ENCODE results near the gene ZDHHC11B. TPM values are rescaled to one million over a fixed set of nuclear protein-coding genes. Genes with fewer than 3 reads are reported as not detected.

Gene ZDHHC11B
- total RNA-seq, 2 donors from 2014 or later: 0.75 to 1.3 TPM

DNA sequence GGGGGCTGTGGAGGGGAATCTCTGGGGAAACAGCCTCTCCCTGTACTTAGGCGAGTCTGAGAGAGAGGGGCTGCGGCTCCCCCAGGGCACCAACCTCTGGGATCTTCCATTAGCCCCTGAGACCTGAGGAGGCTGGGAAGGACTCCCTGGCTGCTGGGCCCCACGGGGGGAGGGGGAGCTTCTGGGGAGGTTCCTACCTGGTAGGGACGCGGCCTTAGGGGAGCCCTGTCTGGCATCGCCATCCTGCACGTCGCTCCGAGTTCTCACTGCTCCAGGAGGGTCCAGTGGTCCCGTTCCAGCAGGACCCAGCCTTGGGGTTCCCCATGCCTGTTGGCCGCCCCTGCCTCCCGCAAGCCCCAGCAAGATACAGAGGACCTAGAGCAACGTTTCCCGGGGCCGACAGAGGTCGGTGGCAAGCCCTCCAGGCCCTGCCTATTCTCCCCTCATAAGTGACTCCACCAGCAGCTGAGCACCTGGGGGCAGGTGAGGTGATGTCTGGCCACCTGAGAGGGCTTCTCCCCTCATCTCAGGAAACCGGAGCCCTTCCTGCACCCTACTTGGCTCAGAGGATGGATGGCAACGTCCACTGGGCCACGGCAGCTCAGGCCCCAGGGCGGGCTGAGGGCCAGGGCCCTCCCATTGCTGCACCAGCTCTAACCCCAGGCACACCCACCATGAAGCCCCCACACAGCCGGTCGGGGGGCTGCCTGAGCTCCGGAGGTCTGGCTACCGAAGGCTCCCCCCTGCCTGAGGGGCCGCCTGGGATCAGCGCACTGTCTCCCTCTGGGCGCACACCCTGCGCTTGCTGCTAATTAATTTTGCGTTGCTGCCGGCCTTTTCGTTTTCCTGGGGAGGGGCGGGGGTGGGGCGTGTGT is 113.9 kb downstream of the ZDHHC11B start:
- no peak for TF ChIP-seq CTCF (conservative IDR thresholded peaks at IDR 0.05)
- Histone ChIP-seq H3K4me1 (ENCODE audit: control insufficient read depth, insufficient read depth, low read length) (peaks cover 13% of the 10 kb centered on the region), H3K4me3 (ENCODE audit: low read length) (no peak overlapping the region), H3K9me3 (ENCODE audit: control insufficient read depth, low read length) (no peaks in the 10 kb centered on the region), H3K9ac (ENCODE audit: extremely low read depth, low read length, poor library complexity, severe bottlenecking) (no peak overlapping the region), H3K27me3 (ENCODE audit: control insufficient read depth, insufficient read depth, low read length, poor library complexity, severe bottlenecking) (peaks cover 10% of the 10 kb centered on the region), H3K27ac (ENCODE audit: low read depth, low read length) (no peak overlapping the region), H3K36me3 (ENCODE audit: control insufficient read depth, insufficient read depth, low read length) (peaks cover 11% of the 10 kb centered on the region)
- Mint-ChIP-seq H3K27ac (no peak overlapping the region), H3K9me3 (no peaks in the 10 kb centered on the region), H3K4me3 (no peak overlapping the region), H3K27me3 (ENCODE audit: insufficient read depth) (peaks cover 14% of the 10 kb centered on the region), H3K4me1 (peaks cover 6% of the 10 kb centered on the region), H3K36me3 (ENCODE audit: low read depth) (peaks cover 13% of the 10 kb centered on the region)
- 86 to 92% methylated on average over 7 to 33 of the region's 33 CpGs for WGBS, 2 experiments (ENCODE audit: insufficient coverage in 1 of 2, insufficient read length in 1 of 2)
- no peak for DNase-seq

DNA sequence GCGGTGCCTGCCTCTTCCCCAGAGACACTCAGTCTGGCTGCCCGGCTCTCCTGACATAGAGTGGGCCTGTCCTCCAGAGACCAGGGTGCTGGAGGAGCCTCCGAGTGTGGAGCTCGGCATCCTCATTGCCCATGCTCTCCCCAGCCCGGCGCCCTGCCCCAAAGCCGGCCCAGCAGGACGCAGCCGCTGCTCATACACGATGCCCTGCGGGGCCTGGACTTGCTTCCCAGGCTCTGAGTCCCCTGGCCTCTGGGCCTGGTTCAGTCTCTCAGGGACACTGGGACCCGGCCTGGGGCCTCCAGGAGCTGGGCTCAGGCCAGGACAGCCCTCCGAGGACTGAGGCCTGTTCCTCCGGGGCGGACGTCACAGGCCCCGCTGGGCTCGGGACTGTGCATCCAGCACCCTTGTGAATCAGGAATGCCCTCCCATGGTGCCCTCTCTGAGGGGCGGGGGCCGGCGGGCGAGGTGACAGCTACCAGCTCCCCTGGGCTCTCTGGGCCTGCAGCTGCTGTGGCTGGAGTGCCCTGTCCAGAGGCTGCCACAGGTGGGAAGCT is 114.6 kb downstream of the ZDHHC11B start:
- H3K9ac ChIP-seq (ENCODE audit: extremely low read depth, low read length, poor library complexity, severe bottlenecking): no peak overlapping the region
- H3K27me3 ChIP-seq (ENCODE audit: control insufficient read depth, insufficient read depth, low read length, poor library complexity, severe bottlenecking): peaks cover 10% of the 10 kb centered on the region

More for the DNA sequence above, 114.6 kb downstream of the ZDHHC11B start:
- no peak overlapping the region for H3K4me3 ChIP-seq (ENCODE audit: low read length)
- no peaks in the 10 kb centered on the region for H3K9me3 ChIP-seq (ENCODE audit: control insufficient read depth, low read length)
- H3K36me3 Mint-ChIP-seq (ENCODE audit: low read depth): peaks cover 15% of the 10 kb centered on the region
- H3K9me3 Mint-ChIP-seq: no peaks in the 10 kb centered on the region
- peaks cover 13% of the 10 kb centered on the region for H3K27me3 Mint-ChIP-seq (ENCODE audit: insufficient read depth)
- H3K36me3 ChIP-seq (ENCODE audit: control insufficient read depth, insufficient read depth, low read length): peaks cover 11% of the 10 kb centered on the region
- H3K4me3 Mint-ChIP-seq: no peak overlapping the region
- H3K4me1 ChIP-seq (ENCODE audit: control insufficient read depth, insufficient read depth, low read length): peaks cover 13% of the 10 kb centered on the region
- DNase-seq: no peak
- H3K27ac Mint-ChIP-seq: no peak overlapping the region
- 86 to 90% methylated on average over 19 to 22 of the region's 22 CpGs for WGBS, 2 experiments (ENCODE audit: insufficient coverage in 1 of 2, insufficient read length in 1 of 2)
- no peak for TF ChIP-seq CTCF (conservative IDR thresholded peaks at IDR 0.05)
- H3K4me1 Mint-ChIP-seq: peaks cover 6% of the 10 kb centered on the region
- no peak overlapping the region for H3K27ac ChIP-seq (ENCODE audit: low read depth, low read length)
